ENCODE data around the gene PNLIPRP2.

PNLIPRP2 gene

GRCh38 chr10:116598329-116598728 lies 22.4 kb upstream of the PNLIPRP2 start:
- no peaks in the 10 kb centered on the region for H3K36me3 ChIP-seq (ENCODE audit: insufficient read depth, low read length)
- no peaks in the 10 kb centered on the region for H3K27me3 ChIP-seq (ENCODE audit: control insufficient read depth, insufficient read depth, low read length)
- H3K4me1 ChIP-seq (ENCODE audit: control insufficient read depth, insufficient read depth, low read length): no peaks in the 10 kb centered on the region
- no peak overlapping the region for H3K4me3 ChIP-seq (ENCODE audit: low read length)
- no peaks in the 10 kb centered on the region for H3K9me3 ChIP-seq (replicated peaks; ENCODE audit: low read length)
- H3K9ac ChIP-seq (ENCODE audit: low read depth, low read length): no peak overlapping the region
- no peak overlapping the region for H3K4me2 ChIP-seq (ENCODE audit: low read length)

- no peaks in the 10 kb centered on the region for H3K4me1 ChIP-seq (ENCODE audit: control insufficient read depth, insufficient read depth, low read length)
- no peaks in the 10 kb centered on the region for H3K9me3 ChIP-seq (replicated peaks; ENCODE audit: low read length)
- no peak overlapping the region for H3K4me3 ChIP-seq (ENCODE audit: low read length)
- no peak overlapping the region for H3K9ac ChIP-seq (ENCODE audit: low read depth, low read length)
- no peak overlapping the region for H3K4me2 ChIP-seq (ENCODE audit: low read length)
- H3K27me3 ChIP-seq (ENCODE audit: control insufficient read depth, insufficient read depth, low read length): no peaks in the 10 kb centered on the region
- no peaks in the 10 kb centered on the region for H3K36me3 ChIP-seq (ENCODE audit: insufficient read depth, low read length)
Observed at GRCh38 chr10:116599991-116600390, 20.8 kb upstream of the PNLIPRP2 start.

GRCh38 chr10:116602648-116603400 lies 17.9 kb upstream of the PNLIPRP2 start:
- no peaks in the 10 kb centered on the region for H3K9me3 ChIP-seq (replicated peaks; ENCODE audit: low read length)
- H3K36me3 ChIP-seq (ENCODE audit: insufficient read depth, low read length): no peaks in the 10 kb centered on the region
- H3K27me3 ChIP-seq (ENCODE audit: control insufficient read depth, insufficient read depth, low read length): no peaks in the 10 kb centered on the region
- H3K4me3 ChIP-seq (ENCODE audit: low read length): no peak overlapping the region
- H3K9ac ChIP-seq (ENCODE audit: low read depth, low read length): no peak overlapping the region
- no peak overlapping the region for H3K4me2 ChIP-seq (ENCODE audit: low read length)
- no peaks in the 10 kb centered on the region for H3K4me1 ChIP-seq (ENCODE audit: control insufficient read depth, insufficient read depth, low read length)

- Histone ChIP-seq H3K27me3 (ENCODE audit: control insufficient read depth, insufficient read depth, low read length) (no peaks in the 10 kb centered on the region), H3K4me2 (ENCODE audit: low read length) (no peak overlapping the region), H3K4me1 (ENCODE audit: control insufficient read depth, insufficient read depth, low read length) (no peaks in the 10 kb centered on the region), H3K4me3 (ENCODE audit: low read length) (no peak overlapping the region), H3K36me3 (ENCODE audit: insufficient read depth, low read length) (no peaks in the 10 kb centered on the region), H3K9ac (ENCODE audit: low read depth, low read length) (no peak overlapping the region), H3K9me3 (replicated peaks; ENCODE audit: low read length) (no peaks in the 10 kb centered on the region)
Observed at GRCh38 chr10:116606061-116606483, 14.7 kb upstream of the PNLIPRP2 start.

- H3K36me3 ChIP-seq (ENCODE audit: insufficient read depth, low read length): no peaks in the 10 kb centered on the region
- H3K4me3 ChIP-seq (ENCODE audit: low read length): no peak overlapping the region
- no peaks in the 10 kb centered on the region for H3K27me3 ChIP-seq (ENCODE audit: control insufficient read depth, insufficient read depth, low read length)
- no peak overlapping the region for H3K9ac ChIP-seq (ENCODE audit: low read depth, low read length)
- H3K9me3 ChIP-seq (replicated peaks; ENCODE audit: low read length): no peaks in the 10 kb centered on the region
- no peaks in the 10 kb centered on the region for H3K4me1 ChIP-seq (ENCODE audit: control insufficient read depth, insufficient read depth, low read length)
- H3K4me2 ChIP-seq (ENCODE audit: low read length): no peak overlapping the region
Observed at GRCh38 chr10:116607336-116607735, 13.4 kb upstream of the PNLIPRP2 start.

- no peaks in the 10 kb centered on the region for H3K27me3 ChIP-seq (ENCODE audit: control insufficient read depth, insufficient read depth, low read length)
- no peak overlapping the region for H3K4me2 ChIP-seq (ENCODE audit: low read length)
- no peaks in the 10 kb centered on the region for H3K4me1 ChIP-seq (ENCODE audit: control insufficient read depth, insufficient read depth, low read length)
- H3K4me3 ChIP-seq (ENCODE audit: low read length): no peak overlapping the region
- H3K36me3 ChIP-seq (ENCODE audit: insufficient read depth, low read length): no peaks in the 10 kb centered on the region
- no peak overlapping the region for H3K9ac ChIP-seq (ENCODE audit: low read depth, low read length)
- no peaks in the 10 kb centered on the region for H3K9me3 ChIP-seq (replicated peaks; ENCODE audit: low read length)
Observed at GRCh38 chr10:116608686-116609594, 11.8 kb upstream of the PNLIPRP2 start.

- H3K9me3 ChIP-seq (replicated peaks; ENCODE audit: low read length): no peaks in the 10 kb centered on the region
- no peaks in the 10 kb centered on the region for H3K4me1 ChIP-seq (ENCODE audit: control insufficient read depth, insufficient read depth, low read length)
- H3K36me3 ChIP-seq (ENCODE audit: insufficient read depth, low read length): no peaks in the 10 kb centered on the region
- H3K27me3 ChIP-seq (ENCODE audit: control insufficient read depth, insufficient read depth, low read length): no peaks in the 10 kb centered on the region
- no peak overlapping the region for H3K9ac ChIP-seq (ENCODE audit: low read depth, low read length)
- no peak overlapping the region for H3K4me3 ChIP-seq (ENCODE audit: low read length)
- H3K4me2 ChIP-seq (ENCODE audit: low read length): no peak overlapping the region
Observed at GRCh38 chr10:116610443-116611152, 10.2 kb upstream of the PNLIPRP2 start.

GRCh38 chr10:116611153-116611545 lies 9.6 kb upstream of the PNLIPRP2 start:
- no peaks in the 10 kb centered on the region for H3K4me1 ChIP-seq (ENCODE audit: control insufficient read depth, insufficient read depth, low read length)
- no peaks in the 10 kb centered on the region for H3K27me3 ChIP-seq (ENCODE audit: control insufficient read depth, insufficient read depth, low read length)
- H3K4me2 ChIP-seq (ENCODE audit: low read length): no peak overlapping the region
- no peak overlapping the region for H3K9ac ChIP-seq (ENCODE audit: low read depth, low read length)
- no peaks in the 10 kb centered on the region for H3K36me3 ChIP-seq (ENCODE audit: insufficient read depth, low read length)
- H3K9me3 ChIP-seq (replicated peaks; ENCODE audit: low read length): no peaks in the 10 kb centered on the region
- H3K4me3 ChIP-seq (ENCODE audit: low read length): no peak overlapping the region

- no peak overlapping the region for H3K4me2 ChIP-seq (ENCODE audit: low read length)
- no peaks in the 10 kb centered on the region for H3K4me1 ChIP-seq (ENCODE audit: control insufficient read depth, insufficient read depth, low read length)
- H3K27me3 ChIP-seq (ENCODE audit: control insufficient read depth, insufficient read depth, low read length): no peaks in the 10 kb centered on the region
- H3K36me3 ChIP-seq (ENCODE audit: insufficient read depth, low read length): no peaks in the 10 kb centered on the region
- no peak overlapping the region for H3K4me3 ChIP-seq (ENCODE audit: low read length)
- H3K9ac ChIP-seq (ENCODE audit: low read depth, low read length): no peak overlapping the region
- H3K9me3 ChIP-seq (replicated peaks; ENCODE audit: low read length): no peaks in the 10 kb centered on the region
Observed at GRCh38 chr10:116612107-116612769, 8.5 kb upstream of the PNLIPRP2 start.

GRCh38 chr10:116613471-116613870 lies 7.3 kb upstream of the PNLIPRP2 start:
- Histone ChIP-seq H3K36me3 (ENCODE audit: insufficient read depth, low read length) (no peaks in the 10 kb centered on the region), H3K27me3 (ENCODE audit: control insufficient read depth, insufficient read depth, low read length) (no peaks in the 10 kb centered on the region), H3K4me1 (ENCODE audit: control insufficient read depth, insufficient read depth, low read length) (no peaks in the 10 kb centered on the region), H3K4me2 (ENCODE audit: low read length) (no peak overlapping the region), H3K9ac (ENCODE audit: low read depth, low read length) (no peak overlapping the region), H3K4me3 (ENCODE audit: low read length) (no peak overlapping the region), H3K9me3 (replicated peaks; ENCODE audit: low read length) (no peaks in the 10 kb centered on the region)

- no peak overlapping the region for H3K4me3 ChIP-seq (ENCODE audit: low read length)
- no peak overlapping the region for H3K9ac ChIP-seq (ENCODE audit: low read depth, low read length)
- H3K4me2 ChIP-seq (ENCODE audit: low read length): no peak overlapping the region
- H3K4me1 ChIP-seq (ENCODE audit: control insufficient read depth, insufficient read depth, low read length): no peaks in the 10 kb centered on the region
- H3K27me3 ChIP-seq (ENCODE audit: control insufficient read depth, insufficient read depth, low read length): no peaks in the 10 kb centered on the region
- H3K9me3 ChIP-seq (replicated peaks; ENCODE audit: low read length): no peaks in the 10 kb centered on the region
- H3K36me3 ChIP-seq (ENCODE audit: insufficient read depth, low read length): no peaks in the 10 kb centered on the region
Observed at GRCh38 chr10:116614796-116615195, 6.0 kb upstream of the PNLIPRP2 start.
